ENCODE measurements around the gene KIAA1217.

KIAA1217 gene

GRCh38 chr10:24501056-24501711, 292.2 kb downstream of the KIAA1217 start:
- no peak for DNase-seq (ENCODE audit: low spot score)

DNA sequence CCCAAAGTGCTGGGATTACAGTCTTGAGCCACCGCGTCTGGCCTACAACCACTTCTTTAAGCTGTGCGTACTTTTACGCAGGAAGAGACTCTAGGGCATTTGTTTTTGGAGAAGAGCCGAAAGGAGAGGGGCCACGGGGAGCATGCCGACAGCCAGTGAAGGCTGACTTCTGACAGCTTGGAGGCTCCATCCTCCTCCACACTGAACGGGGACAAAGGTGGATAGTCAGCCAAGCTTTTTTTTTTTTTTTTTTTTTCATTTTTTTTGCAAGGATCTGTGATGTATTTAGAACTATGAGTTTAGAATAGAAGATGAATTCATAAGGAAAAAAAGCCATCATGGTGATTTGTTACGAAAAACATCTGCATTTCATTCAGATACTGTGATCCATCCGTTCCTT, 293.1 kb downstream of the KIAA1217 start:
- no peak for DNase-seq (ENCODE audit: low spot score)

DNA sequence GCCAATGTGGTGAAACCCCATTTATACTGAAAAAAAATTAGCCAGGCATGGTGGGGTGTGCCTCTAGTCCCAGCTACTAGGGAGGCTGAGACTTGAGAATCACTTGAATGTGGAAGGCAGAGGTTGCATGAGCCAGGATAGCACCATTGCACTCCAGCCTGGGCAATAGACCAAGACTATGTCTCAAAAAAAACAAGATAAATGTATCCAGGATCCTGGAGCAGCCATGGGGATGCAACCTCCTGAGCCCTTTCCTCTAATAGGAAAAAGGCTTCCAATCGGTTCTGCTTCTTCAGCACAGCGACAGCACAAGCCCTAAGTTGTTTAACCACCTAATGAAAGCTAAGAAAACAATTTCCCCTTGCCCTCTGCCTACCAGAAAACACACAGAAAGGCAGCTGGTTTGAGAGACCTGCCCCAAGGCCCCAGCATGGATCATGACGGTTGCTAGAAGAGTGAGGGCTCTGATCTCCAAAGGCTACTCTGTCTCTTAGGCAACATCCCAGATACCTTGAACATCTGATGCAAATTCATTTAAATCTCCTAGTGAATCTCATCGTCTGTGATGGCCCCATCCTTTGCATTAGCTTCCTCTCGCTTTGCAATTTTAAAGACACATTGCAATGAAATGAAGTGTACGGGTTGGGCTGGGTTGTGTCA, 294.0 kb downstream of the KIAA1217 start:
- no peak for DNase-seq (ENCODE audit: low spot score)

GRCh38 chr10:24503461-24504320, 294.8 kb downstream of the KIAA1217 start:
- DNase-seq (ENCODE audit: low spot score): peak; percentile 33

DNA sequence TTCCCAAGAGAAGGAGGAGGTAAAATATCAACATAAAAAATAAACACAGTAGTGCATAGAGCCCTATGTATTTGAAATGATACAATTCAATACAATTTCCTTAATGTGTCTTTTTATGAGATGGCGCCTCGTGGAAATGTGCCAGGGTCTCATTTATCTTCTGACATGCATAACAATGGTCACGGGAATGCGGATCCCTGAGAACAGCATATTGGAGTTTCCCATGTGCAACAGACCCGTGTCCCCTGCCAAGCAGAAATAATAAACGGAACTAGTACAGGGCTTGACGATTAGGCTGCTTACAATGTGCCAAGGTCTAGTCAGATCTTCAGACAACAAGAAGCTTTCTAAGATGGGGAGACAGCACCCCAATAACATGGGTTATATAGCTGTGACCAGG, 296.8 kb downstream of the KIAA1217 start:
- DNase-seq (ENCODE audit: low spot score): no peak

- DNase-seq (ENCODE audit: low spot score): no peak
Measured at GRCh38 chr10:24513155-24513554, 304.2 kb downstream of the KIAA1217 start.

DNA sequence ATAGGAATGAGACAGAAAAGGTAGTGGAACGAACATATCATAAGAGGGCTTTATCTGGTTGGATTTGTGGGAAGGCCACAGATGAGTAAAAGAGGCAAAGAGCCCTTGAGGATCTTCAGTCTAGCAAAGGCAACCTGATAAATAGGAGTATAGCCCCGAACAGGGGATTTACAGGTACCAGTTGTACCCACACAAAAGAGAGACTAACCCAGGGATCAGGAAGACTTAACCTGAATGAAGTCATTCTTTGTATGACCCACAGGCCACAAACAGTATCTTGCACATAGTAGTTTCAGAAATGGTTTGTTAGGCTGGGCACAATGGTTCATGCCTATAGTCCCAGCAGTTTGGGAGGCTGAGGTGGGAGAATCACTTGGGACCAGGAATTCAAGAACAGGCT, 306.5 kb downstream of the KIAA1217 start:
- DNase-seq (ENCODE audit: low spot score): no peak

DNA sequence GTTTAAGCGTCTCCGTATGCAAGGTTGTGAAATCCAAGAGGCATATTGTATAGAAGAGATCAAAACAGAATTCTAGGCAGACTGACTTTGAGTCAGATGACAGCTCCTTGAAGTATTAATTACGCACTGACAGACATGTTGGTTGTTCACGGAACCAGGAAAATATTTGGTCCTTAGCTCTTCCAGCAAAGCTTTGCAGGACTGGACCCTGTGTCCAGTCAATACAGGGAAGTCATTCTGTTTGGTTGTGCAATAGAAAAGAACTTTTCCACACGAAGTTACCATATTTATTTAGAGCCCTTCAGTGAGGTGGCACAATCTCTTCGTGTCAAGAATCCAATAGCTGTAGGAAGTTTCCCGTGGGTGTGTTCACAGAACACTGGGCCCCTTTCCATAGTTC, 309.5 kb downstream of the KIAA1217 start:
- no peak for DNase-seq (ENCODE audit: low spot score)

GRCh38 chr10:24518981-24519597, 310.2 kb downstream of the KIAA1217 start:
- DNase-seq (ENCODE audit: low spot score): peak; percentile 38

- DNase-seq (ENCODE audit: low spot score): no peak
Measured at GRCh38 chr10:24519950-24520349, 311.0 kb downstream of the KIAA1217 start.

- no peak for DNase-seq (ENCODE audit: low spot score)
Measured at GRCh38 chr10:24524314-24524713, 315.4 kb downstream of the KIAA1217 start.

DNA sequence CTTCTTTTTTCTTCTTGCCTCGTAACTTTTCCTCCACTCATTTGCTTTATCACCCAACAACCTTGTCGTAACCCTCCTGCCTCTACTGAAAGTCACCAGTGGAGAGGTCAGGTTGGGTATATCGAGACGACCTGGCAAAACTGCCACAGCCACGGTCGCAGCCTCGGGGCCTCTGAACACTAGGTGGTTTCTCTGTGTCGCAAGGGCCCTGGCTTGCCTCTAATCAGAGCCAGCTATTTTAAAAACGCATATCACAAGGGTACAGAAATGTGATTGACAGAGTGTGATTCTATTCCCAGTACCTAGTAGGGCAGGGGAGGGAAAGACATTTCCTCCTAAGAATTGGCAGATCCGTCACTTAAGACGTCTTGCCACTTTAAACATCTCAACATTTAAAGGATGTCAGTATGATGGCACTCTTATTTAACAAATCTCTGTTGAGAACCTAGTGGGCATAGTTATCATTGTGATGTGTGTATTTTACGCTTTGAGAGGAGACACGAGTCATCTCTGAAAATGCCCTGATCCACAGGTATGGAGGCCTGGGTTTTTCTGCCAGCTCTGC, 317.2 kb downstream of the KIAA1217 start:
- DNase-seq (ENCODE audit: low spot score): no peak

DNA sequence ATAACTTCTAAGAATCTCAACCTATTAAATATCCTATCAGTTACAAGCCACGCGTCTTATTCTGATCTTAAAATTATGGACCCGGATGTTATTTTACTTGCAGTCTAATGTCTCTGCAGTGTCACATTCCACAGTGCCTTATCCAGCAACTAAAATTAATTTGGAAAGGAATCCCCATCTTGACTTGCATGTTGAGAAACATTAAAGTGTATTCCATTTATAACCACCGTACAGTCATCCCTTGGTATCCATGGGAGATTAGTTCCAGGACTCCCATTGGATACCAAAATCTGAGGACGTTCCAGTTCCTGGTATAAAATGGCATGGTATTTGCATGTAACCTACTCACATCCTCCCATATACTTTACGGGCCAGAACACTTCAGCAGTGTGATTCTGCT, 320.0 kb downstream of the KIAA1217 start:
- DNase-seq (ENCODE audit: low spot score): no peak

DNA sequence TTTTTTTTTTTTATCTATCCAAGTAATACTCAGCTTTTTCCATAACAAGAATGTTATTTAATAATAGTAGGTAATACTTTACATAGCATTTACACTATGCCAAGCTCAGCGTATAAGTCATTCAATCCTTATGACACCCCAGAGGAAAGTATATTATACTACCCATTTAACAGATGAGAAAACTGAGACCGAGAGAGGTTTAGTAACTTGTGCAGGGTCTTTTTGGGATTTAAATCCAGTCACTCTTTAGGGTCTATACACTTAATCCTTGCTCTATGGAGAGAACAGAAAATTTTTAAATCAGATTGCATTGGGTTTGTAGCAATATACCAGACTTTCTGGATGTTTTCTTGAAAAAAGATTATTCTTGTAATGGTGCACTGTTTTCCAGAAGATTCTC, 322.5 kb downstream of the KIAA1217 start:
- no peak for DNase-seq (ENCODE audit: low spot score)

GRCh38 chr10:24533981-24534380, 325.0 kb downstream of the KIAA1217 start:
- no peak for DNase-seq (ENCODE audit: low spot score)

- DNase-seq (ENCODE audit: low spot score): no peak
Measured at GRCh38 chr10:24536636-24537035, 327.7 kb downstream of the KIAA1217 start.

GRCh38 chr10:24541239-24541753, 332.4 kb downstream of the KIAA1217 start:
- no peak for DNase-seq (ENCODE audit: low spot score)

- no peak for DNase-seq (ENCODE audit: low spot score)
Measured at GRCh38 chr10:24542314-24543270, 333.7 kb downstream of the KIAA1217 start.

- no peak for DNase-seq (ENCODE audit: low spot score)
Measured at GRCh38 chr10:24544776-24545175, 335.8 kb downstream of the KIAA1217 start.

DNA sequence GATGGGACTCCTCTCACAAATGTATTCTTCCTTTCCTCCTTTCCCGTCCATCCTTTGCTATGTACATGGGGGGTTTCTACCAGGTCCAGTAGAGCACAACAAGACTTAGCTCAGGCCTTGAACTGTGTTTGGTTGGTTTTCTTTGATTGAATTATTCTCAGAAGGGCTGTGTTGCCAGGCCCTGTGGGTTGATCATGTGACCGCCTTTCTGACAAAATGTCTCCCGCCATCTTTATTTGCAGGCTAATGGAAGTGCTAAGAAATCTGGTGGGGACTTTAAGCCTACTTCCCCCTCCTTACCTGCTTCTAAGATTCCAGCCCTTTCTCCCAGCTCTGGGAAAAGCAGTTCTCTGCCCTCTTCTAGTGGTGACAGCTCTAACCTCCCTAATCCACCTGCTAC, 336.6 kb downstream of the KIAA1217 start:
- no peak for DNase-seq (ENCODE audit: low spot score)
